Mucosa of gallbladder (tissue), 1 donor: ENCODE measurements around the gene CLEC19A. TPM values are rescaled to one million over a fixed set of nuclear protein-coding genes. Genes with fewer than 3 reads are reported as not detected.

ENCODE experiments used
- DNase-seq: peaks from one replicate; pipeline ENCODE4 v3.0.0-alpha.2; 2020; ENCODE audit warnings: low spot score
- total RNA-seq: library from RNA; stranded (reverse); gene quantifications from one replicate; pipeline ENCODE4 v1.2.1, GENCODE V29; 2021
- donor health status: DM: no; HTN: no; CAD: no.

CLEC19A gene
- total RNA-seq = 0.26 TPM

DNA sequence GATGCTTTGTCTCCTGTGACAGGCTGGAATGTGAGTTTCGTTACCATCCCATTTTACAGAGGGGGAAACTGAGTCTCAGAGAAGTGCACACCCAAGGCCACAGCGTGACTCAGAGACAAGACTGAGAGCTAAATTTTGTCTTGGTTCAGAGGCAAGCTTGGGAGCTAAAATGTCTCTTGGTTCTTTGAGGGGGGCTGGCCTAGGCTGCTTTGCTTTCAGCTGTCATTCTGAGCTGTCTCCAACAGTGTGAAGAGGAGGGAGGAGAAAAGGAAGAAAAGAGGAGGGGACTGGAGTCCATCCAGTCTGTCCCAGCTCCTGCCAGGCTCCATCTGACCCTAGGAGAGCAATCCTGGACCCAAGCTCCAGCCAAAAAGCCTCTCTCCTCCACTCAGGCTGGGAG lies at the start of gene CLEC19A:
Gene CLEC19A (plus strand): TSS at position 301 of the 400 bp plus-strand sequence. CDS start 121 bp downstream, outside the sequence.
- DNase-seq = no peak

DNA sequence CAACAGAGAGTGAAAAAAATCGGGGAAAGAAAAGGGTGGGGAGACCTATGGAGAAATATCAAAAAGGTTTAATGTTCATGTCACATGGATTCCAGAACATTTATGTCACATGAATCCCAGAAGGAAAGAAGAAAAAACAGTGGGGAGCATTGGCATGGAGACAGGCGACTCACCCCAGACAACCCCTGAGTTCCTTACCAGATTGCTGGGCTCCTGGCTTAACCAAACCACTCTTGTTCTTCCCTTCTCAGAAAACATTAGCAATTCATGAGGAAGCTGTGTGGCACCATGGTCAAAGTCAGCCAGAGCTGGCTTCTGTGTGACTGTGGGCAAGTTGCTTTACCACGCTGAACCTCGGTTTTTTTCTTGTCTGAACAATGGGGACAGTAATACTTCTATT lies 49.6 kb upstream of the CLEC19A start:
- no peak for DNase-seq

DNA sequence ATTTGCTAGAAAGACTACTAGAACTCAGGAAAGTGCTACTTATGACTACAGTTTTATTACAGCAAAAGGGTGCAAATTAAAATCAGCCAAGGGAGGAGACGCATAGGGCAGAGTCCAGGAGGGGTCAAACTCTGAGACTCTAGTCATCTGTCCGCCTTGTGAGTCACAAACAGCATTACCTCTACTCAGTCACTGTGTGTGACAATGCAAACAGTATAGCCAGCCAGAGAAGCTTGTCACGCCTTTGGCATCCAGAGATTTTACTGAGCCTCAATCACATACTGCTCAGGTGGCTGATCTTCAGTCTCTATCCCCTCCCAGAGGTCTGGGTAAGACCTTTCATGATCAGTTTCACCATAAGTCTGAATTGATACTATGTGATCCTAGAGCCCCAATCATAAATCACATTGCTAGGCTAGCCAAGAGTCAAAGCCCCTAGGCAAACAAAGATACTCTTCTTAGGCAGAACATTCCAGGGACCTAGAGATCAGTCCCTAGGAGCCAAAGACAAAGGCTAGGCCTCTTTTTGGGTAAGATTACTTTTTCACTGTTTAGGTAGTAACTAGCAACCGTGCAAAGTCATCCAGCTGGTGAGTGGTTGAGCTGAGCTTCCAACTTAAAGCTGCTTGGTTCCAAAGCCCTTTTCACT lies 48.8 kb upstream of the CLEC19A start:
- peak; percentile 69 for DNase-seq

DNA sequence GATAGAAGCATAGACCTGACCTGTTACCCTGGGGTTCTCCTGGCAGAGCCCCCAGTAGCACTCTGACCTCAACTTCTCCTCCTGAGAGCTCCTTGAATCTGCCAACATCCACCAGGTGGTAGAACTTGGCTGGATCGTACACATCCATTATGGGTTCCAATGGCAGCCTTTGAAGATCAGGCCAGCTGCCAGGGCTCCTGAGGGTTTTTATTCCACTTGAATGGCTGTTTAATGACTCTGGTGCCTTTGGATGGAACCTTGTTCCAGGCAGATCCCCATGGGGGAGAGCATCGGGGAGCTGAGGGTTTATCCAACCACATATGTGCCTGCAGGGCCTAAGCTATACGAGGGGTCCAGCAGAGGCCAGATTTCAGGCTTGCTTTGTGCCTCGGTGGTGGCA lies 47.1 kb upstream of the CLEC19A start:
- DNase-seq = no peak

DNA sequence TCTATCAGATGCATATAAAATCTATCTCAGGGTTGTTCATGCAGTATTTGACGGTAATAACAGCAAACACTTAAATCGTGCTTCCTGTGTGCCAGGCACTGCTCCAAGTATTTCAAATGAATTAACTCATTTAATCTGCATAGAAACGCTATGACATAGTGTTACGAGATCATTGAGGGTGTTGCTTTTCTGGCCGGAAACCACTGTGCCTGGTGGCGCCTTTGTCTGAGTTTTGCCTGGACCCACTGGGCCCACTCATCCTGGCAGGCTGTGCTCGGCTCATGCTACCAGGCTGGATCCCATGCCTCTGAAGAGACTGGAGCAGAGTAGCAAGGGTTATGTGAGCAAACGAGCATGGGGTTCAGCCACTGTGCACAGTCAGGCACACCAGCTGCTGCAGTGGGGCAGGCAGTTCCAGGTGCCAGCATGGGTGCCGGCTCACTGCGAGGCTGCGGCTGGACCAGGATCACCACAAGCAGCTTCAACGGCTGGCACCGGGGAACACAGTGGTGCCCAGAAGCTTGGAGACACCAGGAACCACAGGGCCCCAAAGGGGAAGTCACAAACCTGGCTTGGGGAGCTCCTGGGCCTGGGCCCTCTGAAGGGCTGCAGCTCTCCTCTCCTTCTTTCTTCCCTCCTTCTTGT lies 45.9 kb upstream of the CLEC19A start:
- no peak for DNase-seq

DNA sequence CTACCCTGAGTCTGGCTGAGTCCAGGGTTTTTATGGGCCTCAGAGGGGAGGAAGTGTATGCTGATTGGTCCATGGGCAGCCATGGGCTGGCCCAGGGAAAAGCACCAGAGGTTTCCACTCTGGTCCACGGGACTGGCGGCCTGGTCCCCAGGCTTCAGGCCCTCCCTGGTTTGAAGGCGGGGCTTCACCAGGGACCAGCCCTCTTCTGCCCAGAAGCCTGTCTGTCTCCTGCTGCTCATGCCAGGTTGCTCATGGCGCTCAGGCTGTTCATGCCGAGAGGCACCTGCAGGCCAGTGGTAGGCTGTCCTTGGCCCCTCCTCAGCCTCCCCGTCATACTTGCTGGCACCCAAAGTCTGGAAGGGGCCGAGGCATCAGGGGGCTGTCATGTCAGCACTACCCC lies 45.0 kb upstream of the CLEC19A start:
- DNase-seq = no peak

DNA sequence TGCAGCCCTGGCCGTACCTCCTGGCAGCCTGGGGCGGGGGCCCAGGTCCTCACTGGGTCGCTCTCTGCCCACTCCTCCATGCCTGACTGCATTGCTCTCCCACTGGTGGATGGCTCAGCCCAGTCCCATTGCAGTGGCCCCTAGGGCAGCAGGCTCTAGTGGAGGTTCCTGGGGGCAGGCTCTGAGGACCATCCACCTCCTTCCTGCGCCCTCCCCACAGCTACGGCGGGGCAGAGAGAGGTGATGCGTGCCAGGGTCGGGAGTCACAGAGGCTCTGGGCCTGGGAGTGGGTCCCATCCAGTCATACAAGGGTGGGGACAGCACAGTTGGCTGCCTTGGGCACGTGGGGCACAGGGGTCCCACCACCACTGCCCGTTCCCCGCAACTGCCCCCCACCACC lies 44.0 kb upstream of the CLEC19A start:
- no peak for DNase-seq

DNA sequence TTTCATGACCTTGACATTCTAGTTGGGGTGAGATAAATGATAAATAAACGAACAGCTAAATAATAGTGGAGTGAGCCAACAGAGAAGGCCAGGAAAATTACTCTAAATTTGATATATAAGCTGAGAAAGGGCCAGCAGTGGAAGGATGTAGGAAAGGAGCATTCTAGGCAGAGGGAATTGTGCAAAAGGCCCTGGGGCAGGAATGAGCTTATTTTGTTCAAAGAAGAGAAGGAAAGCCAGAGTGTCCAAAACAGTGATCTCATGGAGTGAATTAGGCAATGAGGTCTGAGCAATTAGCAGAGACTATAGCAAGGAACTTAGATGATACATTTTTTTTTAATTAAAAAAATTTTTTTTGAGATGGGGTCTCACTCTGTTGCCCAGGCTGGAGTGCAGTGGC lies 43.3 kb upstream of the CLEC19A start:
- DNase-seq = no peak

DNA sequence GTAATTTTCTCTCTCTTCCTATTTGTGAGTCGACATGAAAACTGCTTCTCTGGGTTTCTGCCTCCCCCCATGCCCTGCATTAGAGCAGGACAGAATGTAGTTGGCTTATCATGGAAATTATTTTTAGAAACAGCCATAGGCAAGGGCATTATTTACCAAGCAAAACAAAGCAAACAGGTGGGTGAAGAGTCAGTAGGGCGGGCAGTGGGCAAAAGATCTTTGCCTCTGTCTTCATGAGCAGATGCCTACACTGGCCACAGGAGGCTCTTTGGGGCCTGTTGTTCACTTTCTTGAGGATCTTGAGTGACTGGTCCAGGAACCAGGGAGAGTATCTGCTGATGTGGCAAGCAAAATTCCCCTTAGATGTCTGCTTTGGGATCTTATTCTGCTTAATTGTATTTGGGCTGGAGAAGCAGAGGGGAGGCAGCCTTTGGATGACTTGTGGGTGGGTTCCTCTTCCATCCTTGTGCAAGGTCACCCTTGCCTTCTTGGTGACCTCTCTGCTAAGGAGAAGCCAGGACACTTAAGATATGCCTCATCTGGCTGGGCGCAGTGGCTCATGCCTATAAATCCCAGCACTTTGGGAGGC lies 42.5 kb upstream of the CLEC19A start:
- no peak for DNase-seq

DNA sequence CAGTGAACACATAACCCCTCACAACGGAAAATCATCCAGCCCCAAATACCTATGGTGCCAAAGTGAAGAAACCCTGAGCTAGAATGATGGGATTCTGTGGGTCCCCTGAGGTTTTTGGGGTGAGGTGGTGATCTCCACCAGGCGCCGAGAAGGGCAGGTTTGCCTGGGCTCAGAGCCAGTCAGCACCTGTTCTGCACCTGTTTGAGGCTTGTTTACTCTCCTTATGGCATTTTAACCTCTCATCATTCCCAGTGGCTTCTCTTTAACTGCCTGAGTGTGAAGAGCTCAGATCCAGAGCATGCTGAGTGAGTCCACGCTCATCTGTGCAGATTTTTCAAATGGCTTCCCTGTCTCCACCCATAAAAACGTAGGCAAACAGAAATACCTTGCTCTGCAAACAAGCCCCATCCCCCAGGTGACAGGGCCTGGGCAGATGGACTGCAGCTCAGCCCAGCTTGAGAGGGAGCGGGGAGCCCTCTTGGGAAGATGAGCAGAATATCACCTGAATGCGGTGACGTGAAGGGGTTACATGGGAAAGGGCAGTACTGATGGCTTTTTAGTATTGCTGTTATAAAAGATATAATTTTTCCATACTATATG lies 40.1 kb upstream of the CLEC19A start:
- no peak for DNase-seq

DNA sequence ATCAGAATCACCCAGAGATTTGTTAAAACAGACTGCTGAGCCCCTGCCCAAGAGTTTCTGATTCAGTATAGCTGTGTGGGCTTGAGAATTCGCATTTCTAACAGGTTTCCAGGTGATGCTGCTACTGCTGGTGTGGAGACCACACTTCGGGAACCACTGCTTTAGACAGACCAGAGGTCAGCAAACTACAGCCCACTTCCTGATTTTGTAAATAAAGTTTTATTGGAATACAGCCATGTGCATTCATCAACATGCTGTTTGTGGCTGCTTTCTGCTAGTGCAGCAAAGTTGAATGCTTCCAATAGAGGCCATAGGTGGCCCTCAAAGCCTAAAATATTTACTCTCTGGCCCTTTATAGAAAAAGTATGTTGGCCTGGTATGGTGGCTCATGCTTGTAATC lies 32.6 kb upstream of the CLEC19A start:
- no peak for DNase-seq

DNA sequence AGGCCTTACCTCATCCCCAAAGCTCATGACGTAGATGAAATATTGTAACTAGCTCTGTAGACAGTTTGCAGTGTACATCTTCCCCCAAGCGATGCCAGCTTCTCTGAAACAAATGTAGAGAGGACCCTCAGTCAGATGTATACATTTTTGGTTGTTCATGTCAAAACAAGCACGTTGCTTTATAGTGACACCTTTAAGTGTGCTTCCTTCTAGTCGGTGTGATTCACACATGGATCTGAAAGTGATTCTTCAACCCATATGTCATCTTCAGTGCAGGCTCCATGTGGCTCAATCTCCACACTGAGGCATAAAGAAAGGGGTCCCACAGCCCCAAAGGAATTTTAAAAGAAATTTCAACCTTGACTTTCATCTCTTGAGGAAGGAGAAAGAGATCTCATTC lies 30.9 kb upstream of the CLEC19A start:
- DNase-seq = no peak

DNA sequence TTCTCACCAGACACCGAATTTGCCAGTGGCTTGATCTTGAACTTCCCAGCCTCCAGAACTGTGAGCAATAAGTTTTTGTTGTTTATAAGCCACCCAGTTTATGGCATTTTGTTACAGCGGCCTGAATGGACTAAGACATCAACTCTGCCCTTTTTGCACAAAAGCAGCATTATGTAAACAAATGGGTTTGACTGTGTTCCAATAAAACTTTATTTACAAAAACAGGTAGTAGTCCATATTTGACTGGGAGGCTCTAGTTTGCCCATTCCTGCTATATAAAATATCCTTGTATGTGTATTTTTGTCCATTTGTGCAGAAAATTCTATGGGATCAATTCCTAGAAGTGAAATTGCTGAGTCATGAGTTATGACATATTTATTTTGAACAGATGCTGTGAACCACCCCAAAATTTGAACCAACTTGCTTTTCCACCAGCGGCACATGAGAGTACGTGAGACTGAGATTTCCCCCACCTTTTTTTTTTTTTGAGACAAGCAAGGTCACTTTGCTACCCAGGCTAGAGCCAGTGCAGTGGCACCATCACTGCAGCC lies 21.3 kb upstream of the CLEC19A start:
- DNase-seq = no peak

DNA sequence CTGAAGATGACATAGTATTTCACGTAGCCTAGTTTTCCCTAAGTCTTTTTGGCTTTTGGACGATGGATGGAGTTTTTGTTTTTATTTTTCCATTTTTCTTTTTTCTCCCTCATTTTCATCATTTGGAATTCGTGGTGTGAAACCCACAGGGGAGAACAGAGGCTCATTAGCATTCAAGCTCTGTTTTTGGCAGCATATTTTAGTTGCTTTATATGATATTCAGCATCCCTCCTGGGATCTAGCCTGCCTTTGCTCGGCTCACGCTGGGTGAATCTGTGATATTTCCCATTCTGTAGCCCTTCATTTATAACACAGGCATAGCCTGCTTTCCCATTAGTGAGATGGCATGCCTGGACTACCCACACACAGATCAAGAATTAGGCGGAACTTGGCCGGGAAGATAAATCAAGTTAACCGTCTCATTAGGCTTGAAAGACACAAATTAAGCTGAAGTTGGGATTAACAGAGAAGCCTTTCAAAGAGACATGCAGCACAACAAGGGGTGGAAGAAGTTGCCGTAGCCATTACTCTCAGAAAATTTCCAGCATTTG lies 20.1 kb upstream of the CLEC19A start:
- DNase-seq = no peak

DNA sequence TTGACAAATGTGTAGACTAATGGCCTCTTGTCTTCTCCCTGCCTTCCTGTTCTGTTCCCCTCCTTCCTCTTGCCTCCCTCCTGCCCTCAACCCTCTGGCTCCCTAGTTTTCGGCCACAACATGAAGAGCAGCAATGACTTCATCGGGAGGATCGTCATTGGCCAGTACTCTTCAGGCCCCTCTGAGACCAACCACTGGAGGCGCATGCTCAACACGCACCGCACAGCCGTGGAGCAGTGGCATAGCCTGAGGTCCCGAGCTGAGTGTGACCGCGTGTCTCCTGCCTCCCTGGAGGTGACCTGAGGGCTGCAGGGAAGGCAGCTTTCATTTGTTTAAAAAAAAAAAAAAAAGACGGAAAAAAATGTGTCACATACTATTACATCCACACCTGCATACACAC lies 18.8 kb upstream of the CLEC19A start:
- DNase-seq = no peak

DNA sequence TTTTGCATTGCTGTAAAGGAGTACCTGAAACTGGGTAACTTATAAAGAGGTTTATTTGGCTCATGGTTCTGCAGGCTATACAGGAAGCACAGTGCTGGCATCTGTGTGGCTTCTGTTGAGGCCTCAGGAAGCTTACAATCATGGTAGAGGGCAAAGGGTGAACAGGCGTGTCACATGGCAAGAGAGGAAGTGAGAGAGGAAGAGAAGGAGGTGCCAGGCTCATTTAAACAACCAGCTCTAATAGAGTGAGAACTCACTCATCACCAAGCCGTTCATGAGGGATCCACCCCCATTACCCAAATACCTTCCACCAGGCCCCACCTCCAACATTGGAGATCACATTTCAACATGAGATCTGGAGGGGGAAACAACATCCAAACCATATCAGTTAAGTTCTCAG lies 16.4 kb upstream of the CLEC19A start:
- DNase-seq = no peak

DNA sequence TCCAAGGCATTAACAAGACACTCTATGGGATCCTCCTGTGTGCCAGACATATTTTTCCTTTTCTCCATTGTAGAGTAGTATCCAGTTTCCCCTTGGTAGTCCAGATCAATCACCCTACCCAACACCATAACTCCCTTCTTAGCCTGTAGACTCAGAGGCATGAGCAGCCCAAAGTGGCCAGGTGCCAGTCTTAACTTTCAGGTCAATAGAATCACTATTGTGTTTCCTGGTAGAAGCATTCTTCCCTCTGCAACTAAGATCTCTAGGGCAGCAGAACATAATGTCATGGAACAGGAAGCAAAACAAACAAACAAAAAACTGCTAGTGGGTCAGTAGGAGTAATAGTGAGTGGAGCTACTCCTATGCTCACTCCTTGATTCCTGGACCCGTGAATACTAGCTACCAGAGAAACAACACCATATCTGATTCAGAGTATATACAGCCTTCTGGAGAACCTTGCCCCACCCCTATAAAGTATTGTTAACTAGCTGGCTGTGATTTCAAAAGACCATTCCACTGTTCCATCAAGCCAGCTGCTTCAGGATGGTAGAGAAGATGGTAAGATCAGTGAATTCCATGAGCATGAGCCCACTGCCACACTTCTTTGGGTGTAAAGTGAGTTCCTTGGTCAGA lies 11.2 kb upstream of the CLEC19A start:
- DNase-seq = peak; percentile 49

DNA sequence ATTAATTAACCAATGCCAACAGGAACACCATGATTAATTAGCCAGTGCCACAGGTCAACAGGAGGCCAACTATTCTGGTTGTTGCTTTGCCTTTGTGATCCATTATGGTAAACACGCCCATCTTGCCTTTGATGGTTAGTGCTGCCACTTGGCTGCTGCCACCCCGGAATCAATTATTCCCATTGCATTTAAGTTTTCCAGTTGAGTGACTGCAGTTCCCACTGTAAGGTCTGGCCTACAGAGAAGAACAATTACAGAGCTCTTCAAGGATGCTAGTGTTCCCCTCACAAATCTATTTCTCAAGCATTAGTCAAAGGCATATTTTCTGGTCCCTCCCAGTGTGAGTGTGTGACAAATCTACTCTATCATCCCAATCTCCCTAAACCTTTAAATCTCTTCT lies 7.1 kb upstream of the CLEC19A start:
- no peak for DNase-seq

DNA sequence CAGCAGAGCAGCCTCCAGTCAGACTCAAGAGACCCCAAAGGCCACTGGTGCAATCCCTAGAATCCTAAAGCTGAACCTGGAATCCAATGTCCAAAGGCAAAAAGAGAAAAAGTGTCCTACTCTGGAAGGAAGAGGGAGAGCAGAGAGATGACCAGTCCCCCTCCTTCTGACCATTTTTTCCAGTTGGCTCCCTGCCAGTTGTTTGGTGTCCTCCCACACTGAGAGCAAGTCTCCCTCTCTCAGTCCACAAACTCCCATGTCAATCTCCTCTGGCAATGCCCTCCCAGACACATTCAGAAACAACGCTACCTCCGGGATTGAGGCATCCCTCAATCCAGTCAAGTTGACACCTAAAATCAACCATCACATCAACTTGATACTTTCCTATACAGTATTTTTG lies 4.3 kb upstream of the CLEC19A start:
- DNase-seq = no peak

DNA sequence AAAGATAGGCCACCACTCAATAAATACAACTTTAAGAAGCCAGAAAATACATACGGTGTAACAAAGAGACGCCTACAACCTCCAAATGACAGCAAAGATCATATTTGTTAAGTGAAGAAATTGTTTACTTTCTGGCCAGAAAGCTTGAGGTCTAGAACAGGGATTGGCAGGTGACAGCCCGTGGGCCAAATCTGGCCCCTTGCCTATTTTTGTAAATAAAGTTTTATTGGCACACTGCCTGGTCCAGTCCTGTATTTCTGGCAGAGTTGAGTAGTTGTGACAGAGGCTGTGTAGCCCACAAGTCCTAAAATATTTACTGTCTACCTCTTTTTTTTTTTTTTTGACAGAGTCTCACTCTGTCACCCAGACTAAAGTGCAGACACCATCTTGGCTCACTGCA lies 3.4 kb upstream of the CLEC19A start:
- DNase-seq = no peak

DNA sequence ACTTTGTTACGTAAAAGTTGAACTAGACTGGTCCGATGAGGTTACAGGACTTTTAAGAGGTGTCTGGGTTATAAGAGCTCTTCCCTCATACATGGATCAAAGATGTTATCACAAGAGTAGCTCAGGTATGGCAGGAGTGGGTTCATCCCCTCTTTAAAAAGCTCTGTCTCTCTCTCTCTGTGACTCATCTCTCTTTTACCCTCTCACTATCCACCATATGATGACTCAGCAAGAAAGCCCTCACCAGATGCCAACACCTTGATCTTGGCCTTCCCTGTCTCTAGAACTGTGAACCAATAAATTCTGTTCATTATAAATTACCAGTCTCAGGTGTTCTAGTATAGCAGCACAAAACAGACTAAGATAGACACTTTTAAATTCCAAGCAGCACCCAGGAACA lies 1.9 kb upstream of the CLEC19A start:
- no peak for DNase-seq

DNA sequence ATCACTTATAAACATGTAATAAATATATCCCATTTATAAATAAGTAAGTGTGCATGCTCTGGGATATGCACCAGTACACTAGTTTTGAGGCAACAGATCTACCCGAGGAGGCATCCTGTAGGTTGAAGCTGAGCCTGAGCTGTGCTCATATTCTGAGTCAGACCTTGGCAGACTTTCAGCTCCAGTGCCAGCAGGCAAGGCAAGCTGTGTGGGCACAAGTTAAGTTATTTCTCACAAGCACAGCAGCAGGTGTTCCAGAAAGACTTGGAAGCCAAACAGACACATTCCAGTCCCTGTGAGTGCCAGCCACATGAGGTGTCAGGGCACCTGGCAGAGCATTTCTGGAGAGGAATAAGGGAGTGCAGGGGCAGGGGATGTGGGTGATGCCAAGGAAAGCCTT lies 1.3 kb upstream of the CLEC19A start:
- DNase-seq = peak; percentile 75
